Ovary (tissue), 10 donors: Measurements from ENCODE around the gene PNRC1. TPM values are rescaled to one million over a fixed set of nuclear protein-coding genes. Genes with fewer than 3 reads are reported as not detected.
"Not testable (repeated sequence)": the region's sequence is repeated elsewhere in the genome, so short reads cannot be mapped to it uniquely, and the experiment has no call there.

Source experiments
- DNase-seq, 5 donors: peaks; one replicate each; pipeline ENCODE4 v3.0.0-alpha.2; 2019 to 2020
- H3K27ac ChIP-seq, 2 donors: fragments of 200-600 bp; one replicate each; pipeline versions ENCODE4 v1.5.1 to v1.8.0; 2019 to 2022
- H3K27me3 ChIP-seq: fragments of 200-600 bp; one replicate; pipeline ENCODE4 v1.8.0; 2022
- H3K36me3 ChIP-seq: fragments of 200-600 bp; sonication (generic); one replicate; pipeline ENCODE4 v1.5.1; 2019
- H3K4me1 ChIP-seq: one replicate; pipeline ENCODE4 v1.8.1; 2013; ENCODE audit warnings: mild to moderate bottlenecking, moderate library complexity; ENCODE audit not compliant: insufficient read depth
- H3K4me3 ChIP-seq: fragments of 200-600 bp; sonication (generic); one replicate; pipeline ENCODE4 v1.5.1; 2017
- H3K9me3 ChIP-seq, 2 donors: fragments of 200-600 bp in 1 of 2; sonication (generic) in 1 of 2; one replicate each; pipeline versions ENCODE4 v1.5.1 to v1.8.1; 2013 to 2019; ENCODE audit warnings: mild to moderate bottlenecking in 1 of 2, moderate library complexity in 1 of 2
- EP300 ChIP-seq: sonication (generic); formaldehyde crosslinking; IDR thresholded peaks from one replicate; pipeline ENCODE4 v1.6.1; 2017; ENCODE audit warnings: antibody characterized with exemption
- POLR2A ChIP-seq: fragments of 450-650 bp; IDR thresholded peaks from one replicate; pipeline ENCODE4 v1.6.1; 2017; ENCODE audit warnings: antibody characterized with exemption, mild to moderate bottlenecking, moderate library complexity
- WGBS, 3 donors: extraction: QIAGEN DNeasy Blood & Tissue Kit in 1 of 3; methylation state at CpG; one replicate each; pipeline versions ENCODE4 v1.1.5 to v1.1.7; 2013 to 2017; 5-methylcytosine and 5-hydroxymethylcytosine counted together
- intact Hi-C, 4 donors: fragments of 100-400 bp; cut with DNase I; formaldehyde crosslinking; loops; one replicate each; pipeline versions ENCODE4 v1.11.0 to v1.15.1; 2022 to 2023
- long read RNA-seq, 3 donors: library from polyadenylated mRNA in 2 of 3; unstranded in 2 of 3; transcript quantifications; one replicate each; pipeline ENCODE4 v2.0.0 and lab custom pipeline, GENCODE V29; 2021 to 2026
- polyA plus RNA-seq, 2 donors: library from polyadenylated mRNA; stranded (reverse); fragments of 200-250 nt in 1 of 2; fragments of 350-450 nt in 1 of 2; fragmentation: Illumina TruSeq in 1 of 2; extraction: RNeasy Lipid Tissue Mini Kit (QIAGEN cat#74804) in 1 of 2; gene quantifications; one replicate each; pipeline ENCODE4 v1.2.3, GENCODE V29; 2013 to 2014
- total RNA-seq, 7 donors: library from RNA; depleted of rRNA in 2 of 7; stranded (reverse); fragments of >200 nt in 2 of 7; fragmentation: NEBNext Ultra II Directional in 3 of 7; extraction: Animal tissue kit (Norgen Biotek cat#: 25700) in 3 of 7; gene quantifications; one replicate each; pipeline versions ENCODE4 v1.1.0 to v1.2.4, GENCODE V29; 2016 to 2023
- TF ChIP-seq, protein P1 (sequence below), 3 donors: fragments of 450-650 bp in 2 of 3; fragments of 200-600 bp in 1 of 3; IDR thresholded peaks; one replicate each; pipeline versions ENCODE4 v1.5.1 to v1.8.0; 2016 to 2022; ENCODE audit warnings: antibody characterized with exemption in 3 of 3, mild to moderate bottlenecking in 1 of 3
- donor health status: DM: no; HTN: no; CAD: no; lungs with moderate emphysema.
- donor health status: DM: no; HTN: no; CAD: no.
- donor health status: Bipolar disorder and iron deficiency.
- donor health status: DM: yes; HTN: yes; CAD: no.
- donor health status: DM: no; HTN: no; CAD: no.
- donor health status: DM: yes; HTN: yes; CAD: no.

Gene PNRC1
- total RNA-seq: 100 to 1,000 TPM; 311 to 507 (median 427) TPM
- polyA plus RNA-seq: 100 to 1,000 TPM; 152 to 239 TPM
- long read RNA-seq, donor 1, transcript PNRC1-203 (2 exons, 816 nt): major isoform, 7 of 31 reads
- long read RNA-seq, donor 1, partial matches to known transcripts: 0 of 31 reads
- long read RNA-seq, donor 1, other reads (novel, unspliced or antisense): 20 of 31 reads
- long read RNA-seq, donor 2, transcript PNRC1-201 (2 exons, 2,065 nt): major isoform, 59 of 137 reads
- long read RNA-seq, donor 2, partial matches to known transcripts: 75 of 137 reads
- long read RNA-seq, donor 2, other reads (novel, unspliced or antisense): 0 of 137 reads
- long read RNA-seq, donor 3, transcript PNRC1-201 (2 exons, 2,065 nt): major isoform, 502 of 516 reads
- long read RNA-seq, donor 3, partial matches to known transcripts: 0 of 516 reads
- long read RNA-seq, donor 3, other reads (novel, unspliced or antisense): 11 of 516 reads

DNA sequence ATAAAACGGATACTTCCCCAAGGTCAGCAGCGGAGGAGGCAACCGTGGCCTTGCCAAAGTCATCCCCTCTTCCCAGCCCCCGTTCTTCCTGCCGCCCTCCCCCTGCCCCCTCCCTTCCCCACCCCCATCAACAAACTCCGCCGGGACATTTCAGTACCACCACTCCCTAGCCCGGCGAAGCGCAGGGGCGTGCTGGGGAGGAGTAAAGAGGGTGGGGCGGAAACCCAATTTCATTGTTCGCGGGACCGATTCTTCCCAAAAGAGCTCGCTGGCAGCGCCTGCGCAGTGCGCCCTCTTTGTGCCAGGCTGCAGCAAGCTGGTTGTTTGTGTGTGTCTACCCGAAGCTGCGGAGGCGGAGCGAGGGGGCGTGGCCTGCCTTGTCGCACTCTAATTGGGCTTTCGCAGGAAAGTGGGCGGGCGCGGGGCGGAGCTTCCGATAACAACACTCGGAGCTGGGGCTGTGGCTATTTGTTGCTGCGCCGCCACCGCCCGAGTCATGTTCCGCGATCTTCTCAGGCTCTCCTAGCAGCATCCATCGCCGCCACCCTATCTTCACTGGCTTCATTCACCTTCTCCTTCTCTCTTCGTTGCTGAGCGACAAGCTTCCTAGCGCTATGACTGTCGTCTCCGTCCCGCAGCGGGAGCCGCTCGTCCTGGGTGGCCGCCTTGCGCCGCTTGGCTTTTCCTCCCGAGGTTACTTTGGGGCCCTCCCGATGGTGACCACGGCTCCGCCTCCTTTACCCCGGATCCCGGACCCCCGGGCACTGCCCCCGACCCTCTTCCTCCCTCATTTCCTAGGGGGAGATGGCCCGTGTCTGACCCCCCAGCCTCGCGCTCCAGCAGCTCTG, at the start of gene PNRC1:
Gene PNRC1 (plus strand): TSS at position 471 of the 848 bp plus-strand sequence. CDS start 144 bp downstream, at position 615.
- intact Hi-C loops: loop anchor here in 2 of 4 donors (1.0 to 10.0 kb wide), 4 partner anchors 46 to 273 kb away; partner anchors contain the start of gene PM20D2 (in 2 of the 2)
- DNase-seq: peak; percentile 100
- Histone ChIP-seq H3K4me3 (peak within 1 kb of the TSS; percentile 64), H3K36me3 (no peaks in the 10 kb centered on the region), H3K27me3 (no peaks in the 10 kb centered on the region), H3K27ac (peak within 1 kb of the TSS; percentile 100), H3K9me3 (no peaks in the 10 kb centered on the region), H3K4me1 (peaks cover 3% of the 10 kb centered on the region)
- TF ChIP-seq POLR2A (peak; percentile 100), EP300 (peak; percentile 60)
- TF ChIP-seq, protein P1, sequence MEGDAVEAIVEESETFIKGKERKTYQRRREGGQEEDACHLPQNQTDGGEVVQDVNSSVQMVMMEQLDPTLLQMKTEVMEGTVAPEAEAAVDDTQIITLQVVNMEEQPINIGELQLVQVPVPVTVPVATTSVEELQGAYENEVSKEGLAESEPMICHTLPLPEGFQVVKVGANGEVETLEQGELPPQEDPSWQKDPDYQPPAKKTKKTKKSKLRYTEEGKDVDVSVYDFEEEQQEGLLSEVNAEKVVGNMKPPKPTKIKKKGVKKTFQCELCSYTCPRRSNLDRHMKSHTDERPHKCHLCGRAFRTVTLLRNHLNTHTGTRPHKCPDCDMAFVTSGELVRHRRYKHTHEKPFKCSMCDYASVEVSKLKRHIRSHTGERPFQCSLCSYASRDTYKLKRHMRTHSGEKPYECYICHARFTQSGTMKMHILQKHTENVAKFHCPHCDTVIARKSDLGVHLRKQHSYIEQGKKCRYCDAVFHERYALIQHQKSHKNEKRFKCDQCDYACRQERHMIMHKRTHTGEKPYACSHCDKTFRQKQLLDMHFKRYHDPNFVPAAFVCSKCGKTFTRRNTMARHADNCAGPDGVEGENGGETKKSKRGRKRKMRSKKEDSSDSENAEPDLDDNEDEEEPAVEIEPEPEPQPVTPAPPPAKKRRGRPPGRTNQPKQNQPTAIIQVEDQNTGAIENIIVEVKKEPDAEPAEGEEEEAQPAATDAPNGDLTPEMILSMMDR (IDR thresholded peaks at IDR 0.05): peak in 1 of 3 donors; percentile 20
- 1% methylated on average over 62 to 63 of the region's 63 CpGs for WGBS, 3 donors

DNA sequence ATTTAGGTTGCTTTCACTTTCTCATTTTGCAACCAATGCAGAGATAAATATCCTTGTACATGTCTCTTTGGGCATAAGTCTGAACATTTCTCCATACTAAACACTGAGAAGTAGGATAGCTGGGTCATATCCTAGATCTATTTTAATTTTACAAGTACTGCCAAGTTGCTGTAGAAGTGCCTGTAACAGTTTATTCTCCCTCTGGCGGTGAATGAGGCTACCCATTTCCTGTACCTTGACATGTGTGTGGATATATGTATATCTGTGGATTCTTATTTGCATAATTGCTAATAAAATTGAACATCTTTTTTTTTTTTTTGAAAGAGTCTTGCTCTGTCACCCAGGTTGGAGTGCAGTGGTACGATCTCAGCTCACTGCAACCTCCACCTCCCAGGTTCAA, 48.0 kb upstream of the PNRC1 start:
- H3K4me1 ChIP-seq: peaks cover 2% of the 10 kb centered on the region
- no peak for TF ChIP-seq EP300
- TF ChIP-seq, protein P1 (IDR thresholded peaks at IDR 0.05): no peak
- no peak for TF ChIP-seq POLR2A
- DNase-seq: no peak
- intact Hi-C loops: no loop called here
- H3K9me3 ChIP-seq: no peaks in the 10 kb centered on the region
- no peak overlapping the region for H3K4me3 ChIP-seq
- H3K36me3 ChIP-seq: no peaks in the 10 kb centered on the region
- WGBS, 3 donors: 78 to 88% (median 82%) methylated on average over 2 of the region's 2 CpGs
- no peak overlapping the region for H3K27ac ChIP-seq
- no peaks in the 10 kb centered on the region for H3K27me3 ChIP-seq

DNA sequence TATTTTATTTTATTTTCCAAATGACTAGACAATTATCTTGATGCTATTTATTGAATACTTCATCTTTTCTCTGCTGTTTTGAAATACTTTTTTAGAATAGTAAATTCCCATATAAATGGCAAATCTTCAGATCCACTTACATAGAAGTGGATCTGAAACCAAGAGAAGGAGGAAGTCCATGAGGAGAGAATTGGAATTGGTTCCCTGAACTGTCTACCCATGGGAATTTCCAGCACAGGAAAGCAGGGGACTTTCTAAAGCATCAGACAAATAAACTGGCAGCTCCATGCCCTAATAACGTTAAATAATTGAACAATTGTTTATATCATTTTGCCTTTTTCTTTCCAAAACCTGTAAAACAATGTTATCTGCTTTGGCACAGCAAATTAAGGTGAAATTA, 47.1 kb upstream of the PNRC1 start:
- H3K9me3 ChIP-seq: no peaks in the 10 kb centered on the region
- WGBS, 3 donors: 65 to 67% (median 66%) methylated on average over 1 of the region's 1 CpG
- H3K4me3 ChIP-seq: no peak overlapping the region
- H3K27ac ChIP-seq: no peak overlapping the region
- peaks cover 2% of the 10 kb centered on the region for H3K4me1 ChIP-seq
- TF ChIP-seq, protein P1 (IDR thresholded peaks at IDR 0.05): no peak
- no peak for TF ChIP-seq POLR2A
- TF ChIP-seq EP300: no peak
- no peaks in the 10 kb centered on the region for H3K27me3 ChIP-seq
- no peaks in the 10 kb centered on the region for H3K36me3 ChIP-seq
- no peak for DNase-seq
- intact Hi-C loops: no loop called here

DNA sequence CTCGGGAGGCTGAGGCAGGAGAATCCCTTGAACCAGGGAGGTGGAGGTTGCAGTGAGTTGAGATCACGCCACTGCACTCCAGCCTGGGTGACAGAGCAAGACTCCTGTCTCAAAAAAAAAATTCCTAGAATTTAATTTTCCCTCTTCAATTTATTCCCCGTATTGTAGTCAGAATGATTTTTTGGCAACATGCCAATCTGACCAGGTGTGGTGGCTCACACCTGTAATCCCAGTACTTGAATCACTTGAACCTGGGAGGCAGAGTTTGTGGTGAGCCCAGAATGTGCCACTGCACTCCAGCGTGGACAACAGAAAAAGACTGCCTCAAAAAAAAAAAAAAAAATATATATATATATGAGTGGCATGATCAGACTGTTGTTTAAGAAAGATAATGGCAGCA, 46.4 kb upstream of the PNRC1 start:
- not testable (repeated sequence) for H3K4me1 ChIP-seq, H3K27me3 ChIP-seq, H3K9me3 ChIP-seq, H3K36me3 ChIP-seq, DNase-seq, H3K4me3 ChIP-seq
- intact Hi-C loops: loop anchor here in 1 of 4 donors (2.0 kb wide), 1 partner anchor 47 kb away; the partner anchor contains the start of gene PNRC1
- peak overlapping the region in 1 of 2 donors; percentile 85 for H3K27ac ChIP-seq
- WGBS, 3 donors: 74 to 81% (median 79%) methylated on average over 4 of the region's 4 CpGs
